Activated CD4-positive, alpha-beta memory T cell treated with anti-CD3 and anti-CD28 coated beads, Interleukin-2, amount 10 ng/mL, durations not matched to agents 7 days and 5 days (primary cell): ENCODE data around the gene RCVRN. TPM values are rescaled to one million over a fixed set of nuclear protein-coding genes. Genes with fewer than 3 reads are reported as not detected.

ENCODE experiments used
- CTCF ChIA-PET: fragments of 350-600 bp; sonication (Branson Sonifier 250); formaldehyde crosslinking; loops from one replicate; lab custom pipeline; 2021; ENCODE audit warnings: antibody characterized with exemption, inconsistent platforms; lab: Charles Lee
- POLR2A ChIA-PET: fragments of 350-600 bp; sonication (Branson Sonifier 250); formaldehyde crosslinking; loops from one replicate; lab custom pipeline; 2021; ENCODE audit warnings: antibody characterized with exemption; lab: Charles Lee
- DNase-seq: peaks from one replicate; pipeline ENCODE4 v3.0.0-alpha.2; 2020
- H3K27ac Mint-ChIP-seq: one replicate; pipeline ENCODE4 v1.8.0; 2021; ENCODE audit warnings: mild to moderate bottlenecking, mixed read lengths
- H3K27me3 Mint-ChIP-seq: one replicate; pipeline ENCODE4 v1.8.0; 2021; ENCODE audit warnings: mixed read lengths
- H3K36me3 Mint-ChIP-seq: one replicate; pipeline ENCODE4 v1.8.0; 2021; ENCODE audit warnings: low read depth, mixed read lengths
- H3K4me1 Mint-ChIP-seq: one replicate; pipeline ENCODE4 v1.8.0; 2021; ENCODE audit warnings: mixed read lengths
- H3K4me3 Mint-ChIP-seq: one replicate; pipeline ENCODE4 v1.8.0; 2021; ENCODE audit warnings: mild to moderate bottlenecking, mixed read lengths
- H3K9me3 Mint-ChIP-seq: one replicate; pipeline ENCODE4 v1.8.0; 2021; ENCODE audit warnings: mixed read lengths
- total RNA-seq, 2 experiments: library from RNA; stranded (reverse); gene quantifications; one replicate each; pipeline ENCODE4 v1.2.3, GENCODE V29; 2021

RCVRN gene
- total RNA-seq, 2 experiments from 2014 or later, result not detected

DNA sequence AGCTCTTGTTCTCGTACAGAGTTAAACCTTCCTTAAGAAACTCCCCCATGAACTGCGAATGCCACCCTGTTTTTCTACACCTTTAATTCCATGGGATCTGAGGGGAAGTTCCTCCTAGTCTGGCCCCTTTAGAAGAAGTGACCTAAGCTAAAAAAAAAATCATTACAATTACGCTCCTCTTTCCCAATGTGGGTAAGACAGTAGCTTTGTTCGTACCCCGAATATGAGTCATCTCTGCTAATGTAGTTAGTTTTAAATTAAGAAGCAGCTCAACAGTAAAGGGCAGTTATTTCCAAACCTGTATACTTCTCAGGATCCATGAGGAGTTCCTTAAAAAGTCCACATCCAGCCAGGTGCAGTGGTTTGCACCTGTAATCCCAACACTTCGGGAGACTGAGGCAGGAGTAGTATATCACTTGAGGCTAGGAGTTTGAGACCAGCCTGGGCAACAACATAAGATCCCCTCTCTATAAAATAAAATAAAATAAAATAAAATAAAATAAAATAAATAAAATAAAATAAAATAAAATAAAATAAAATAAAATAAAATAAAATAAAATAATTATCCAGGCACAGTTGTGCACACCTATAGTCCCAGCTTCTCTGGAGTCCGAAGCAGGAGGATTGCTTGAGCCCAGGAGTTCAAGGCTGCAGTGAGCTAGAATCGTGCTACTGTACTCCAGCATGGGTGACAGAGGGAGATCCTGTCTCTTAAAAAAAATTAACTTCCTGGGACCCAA is 26.1 kb downstream of the RCVRN start:
- Mint-ChIP-seq H3K27me3 (no peaks in the 10 kb centered on the region), H3K27ac (no peak overlapping the region), H3K9me3 (peaks cover 7% of the 10 kb centered on the region), H3K4me1 (no peaks in the 10 kb centered on the region), H3K36me3 (no peaks in the 10 kb centered on the region), H3K4me3 (no peak overlapping the region)
- POLR2A ChIA-PET, result no interaction called here
- CTCF ChIA-PET, result no interaction called here
- DNase-seq, result no peak

DNA sequence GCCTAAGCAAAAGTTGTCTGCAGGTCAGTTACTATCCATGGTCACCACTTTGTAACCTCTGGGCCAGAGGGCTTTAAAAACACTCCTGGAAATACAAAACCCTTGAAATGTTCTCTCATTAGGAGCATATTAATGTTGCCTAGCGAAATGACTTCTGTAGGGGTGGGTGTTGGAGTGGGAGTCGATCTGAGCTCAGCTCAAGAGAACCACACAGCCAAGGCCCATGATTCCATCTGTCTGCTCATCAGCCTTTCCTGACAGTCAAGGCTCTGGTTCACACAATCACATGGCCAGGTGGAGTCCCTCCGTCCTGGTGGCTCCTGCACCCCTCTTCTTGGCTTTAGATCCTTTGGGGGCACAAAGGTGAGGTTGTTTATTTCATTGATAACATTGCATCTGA is 26.7 kb downstream of the RCVRN start:
- H3K9me3 Mint-ChIP-seq, result peaks cover 3% of the 10 kb centered on the region
- no peaks in the 10 kb centered on the region for H3K4me1 Mint-ChIP-seq
- CTCF ChIA-PET, result no interaction called here
- no peak for DNase-seq
- H3K27ac Mint-ChIP-seq, result no peak overlapping the region
- H3K4me3 Mint-ChIP-seq, result no peak overlapping the region
- POLR2A ChIA-PET, result no interaction called here
- H3K36me3 Mint-ChIP-seq, result no peaks in the 10 kb centered on the region
- H3K27me3 Mint-ChIP-seq, result no peaks in the 10 kb centered on the region

DNA sequence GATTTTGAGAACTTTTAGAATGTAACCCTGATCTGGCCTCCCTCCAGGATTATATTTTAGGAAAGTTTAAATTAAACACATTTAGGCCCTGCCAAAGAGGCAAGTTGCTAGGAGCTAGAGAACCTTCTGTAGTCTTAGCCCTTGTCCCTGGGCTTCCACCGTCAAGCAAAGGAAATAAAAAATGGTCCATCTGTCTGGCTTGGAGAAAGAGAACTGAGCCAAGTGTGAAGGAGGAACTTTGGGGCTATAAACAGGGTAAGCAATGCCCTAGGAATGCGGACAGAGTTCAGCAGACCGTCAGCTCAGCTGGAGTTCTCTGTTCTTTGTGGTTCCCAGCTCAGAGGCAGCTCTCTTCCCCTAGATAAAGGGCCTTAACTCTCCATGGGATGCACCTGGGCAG is 29.6 kb downstream of the RCVRN start:
- H3K27me3 Mint-ChIP-seq, result no peaks in the 10 kb centered on the region

DNA sequence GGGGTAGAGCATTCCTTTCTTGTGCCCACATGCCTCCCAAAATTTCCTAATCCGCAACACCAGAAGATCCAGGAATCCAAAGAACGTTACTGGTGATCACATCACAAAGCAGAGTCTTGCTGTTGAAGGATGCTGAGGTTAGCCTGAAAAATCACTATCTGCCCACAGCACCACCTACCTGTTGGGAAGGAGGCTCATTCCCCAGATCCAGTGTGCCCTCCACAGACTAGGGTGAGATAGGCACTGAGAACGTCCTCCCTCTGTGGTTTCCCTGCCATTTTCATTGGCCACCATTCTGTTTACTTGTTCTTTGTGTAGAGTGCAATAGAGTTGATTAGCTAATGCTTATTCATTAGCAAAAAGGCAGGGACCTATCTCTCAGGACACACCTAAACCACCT is 30.3 kb downstream of the RCVRN start:
- H3K4me1 Mint-ChIP-seq, result no peaks in the 10 kb centered on the region
- no peaks in the 10 kb centered on the region for H3K36me3 Mint-ChIP-seq
- POLR2A ChIA-PET, result no interaction called here
- CTCF ChIA-PET, result no interaction called here
- no peak overlapping the region for H3K27ac Mint-ChIP-seq
- no peaks in the 10 kb centered on the region for H3K27me3 Mint-ChIP-seq
- no peak for DNase-seq
- no peaks in the 10 kb centered on the region for H3K9me3 Mint-ChIP-seq
- H3K4me3 Mint-ChIP-seq, result no peak overlapping the region

More for the DNA sequence above, 29.6 kb downstream of the RCVRN start:
- Mint-ChIP-seq H3K36me3 (no peaks in the 10 kb centered on the region), H3K27ac (no peak overlapping the region), H3K4me3 (no peak overlapping the region), H3K9me3 (no peaks in the 10 kb centered on the region), H3K4me1 (no peaks in the 10 kb centered on the region)
- CTCF ChIA-PET, result no interaction called here
- POLR2A ChIA-PET, result no interaction called here
- no peak for DNase-seq

DNA sequence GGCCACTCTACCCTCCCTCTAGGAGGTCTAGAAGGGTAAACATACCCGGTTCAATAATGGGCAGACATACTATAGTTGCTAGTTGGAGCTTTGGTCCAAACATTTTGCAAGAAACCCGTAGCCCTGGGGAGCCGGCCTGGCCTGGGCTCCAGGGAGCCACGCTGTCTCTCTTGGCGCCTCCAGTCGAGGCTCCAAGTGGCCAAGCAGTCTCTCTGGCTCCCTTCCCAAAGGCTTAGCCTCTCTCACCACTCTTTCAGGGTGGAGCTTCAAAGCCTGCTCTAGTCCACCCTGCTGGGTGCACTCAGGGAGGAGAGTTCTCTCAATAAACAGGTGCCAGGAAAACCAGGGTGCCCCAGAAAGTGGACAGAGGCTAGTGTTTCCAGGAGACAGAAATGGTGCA is 32.2 kb downstream of the RCVRN start:
- no peaks in the 10 kb centered on the region for H3K36me3 Mint-ChIP-seq
- no peak overlapping the region for H3K4me3 Mint-ChIP-seq
- DNase-seq, result no peak
- no peaks in the 10 kb centered on the region for H3K4me1 Mint-ChIP-seq
- ChIA-PET POLR2A (no interaction called here), CTCF (no interaction called here)
- no peaks in the 10 kb centered on the region for H3K27me3 Mint-ChIP-seq
- no peaks in the 10 kb centered on the region for H3K9me3 Mint-ChIP-seq
- H3K27ac Mint-ChIP-seq, result no peak overlapping the region

DNA sequence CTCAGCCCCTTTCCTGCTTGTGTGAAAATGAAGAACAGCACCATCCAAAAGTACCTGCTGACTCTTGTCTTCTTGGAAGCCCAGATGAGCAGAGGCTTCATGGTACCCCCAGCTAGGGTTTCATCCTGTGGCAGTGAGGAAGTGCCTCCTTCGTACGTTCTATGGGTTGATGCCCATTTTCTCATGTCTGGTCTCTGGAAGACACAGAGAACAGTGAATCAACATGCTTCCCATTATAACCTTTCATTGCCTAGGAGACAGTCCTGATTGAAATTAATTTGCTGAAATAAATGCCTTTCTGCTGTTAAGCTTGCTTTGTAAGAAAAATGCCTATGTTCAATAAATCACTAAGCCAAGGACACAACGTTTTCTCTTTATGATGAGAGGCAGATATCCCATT is 36.5 kb downstream of the RCVRN start:
- DNase-seq, result no peak
- ChIA-PET POLR2A (no interaction called here), CTCF (interaction anchor here (0.6 kb wide), 1 partner anchor 374 kb away, joined by 3 read pairs; no protein-coding TSS in a partner anchor)
- Mint-ChIP-seq H3K27me3 (no peaks in the 10 kb centered on the region), H3K4me1 (no peaks in the 10 kb centered on the region), H3K4me3 (no peak overlapping the region), H3K27ac (no peak overlapping the region), H3K9me3 (no peaks in the 10 kb centered on the region), H3K36me3 (no peaks in the 10 kb centered on the region)

DNA sequence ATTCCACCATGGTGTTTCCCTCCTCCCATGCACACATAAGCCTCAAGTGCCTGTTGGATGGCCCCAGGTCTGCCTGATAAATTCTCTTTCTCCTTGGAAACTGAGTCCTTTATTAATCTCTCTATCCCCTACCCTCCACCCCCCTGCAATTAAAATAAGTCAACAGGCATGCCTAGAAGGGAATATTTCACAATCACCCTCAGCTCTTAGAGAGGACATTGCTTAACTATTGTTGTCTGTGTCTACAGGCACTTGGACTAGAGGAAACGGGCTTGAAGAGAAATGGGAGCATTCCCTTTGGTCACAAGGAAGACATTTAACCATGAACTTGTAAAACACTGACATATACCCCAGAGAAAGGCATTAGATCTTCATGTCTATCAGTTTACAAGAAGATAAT is 39.5 kb downstream of the RCVRN start:
- H3K4me1 Mint-ChIP-seq, result no peaks in the 10 kb centered on the region
- no peak overlapping the region for H3K4me3 Mint-ChIP-seq
- H3K36me3 Mint-ChIP-seq, result no peaks in the 10 kb centered on the region
- CTCF ChIA-PET, result no interaction called here
- no peaks in the 10 kb centered on the region for H3K9me3 Mint-ChIP-seq
- POLR2A ChIA-PET, result no interaction called here
- H3K27me3 Mint-ChIP-seq, result no peaks in the 10 kb centered on the region
- H3K27ac Mint-ChIP-seq, result no peak overlapping the region
- DNase-seq, result no peak

DNA sequence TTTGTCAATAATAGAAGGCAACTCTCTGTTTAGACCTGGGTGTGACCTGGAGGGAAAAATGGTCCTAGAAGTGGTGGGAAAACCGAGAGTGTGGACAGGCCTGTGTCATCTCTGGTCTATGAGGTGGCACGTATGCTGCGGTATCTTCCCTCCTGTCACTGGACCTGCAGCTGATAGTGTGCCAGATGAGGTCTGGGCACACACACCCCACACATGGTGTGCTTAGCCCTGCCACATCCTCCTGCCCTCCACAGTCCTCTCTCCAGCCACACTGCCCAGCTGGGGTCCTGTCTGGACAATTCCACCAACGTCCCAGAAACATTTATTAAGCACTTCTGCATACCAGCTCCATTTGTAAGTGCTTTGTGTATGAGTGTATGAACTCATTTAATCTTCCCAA is 42.1 kb downstream of the RCVRN start:
- no peaks in the 10 kb centered on the region for H3K36me3 Mint-ChIP-seq
- POLR2A ChIA-PET, result no interaction called here
- H3K27ac Mint-ChIP-seq, result no peak overlapping the region
- H3K4me1 Mint-ChIP-seq, result no peaks in the 10 kb centered on the region
- DNase-seq, result no peak
- H3K4me3 Mint-ChIP-seq, result no peak overlapping the region
- no peaks in the 10 kb centered on the region for H3K27me3 Mint-ChIP-seq
- no peaks in the 10 kb centered on the region for H3K9me3 Mint-ChIP-seq
- CTCF ChIA-PET, result no interaction called here

DNA sequence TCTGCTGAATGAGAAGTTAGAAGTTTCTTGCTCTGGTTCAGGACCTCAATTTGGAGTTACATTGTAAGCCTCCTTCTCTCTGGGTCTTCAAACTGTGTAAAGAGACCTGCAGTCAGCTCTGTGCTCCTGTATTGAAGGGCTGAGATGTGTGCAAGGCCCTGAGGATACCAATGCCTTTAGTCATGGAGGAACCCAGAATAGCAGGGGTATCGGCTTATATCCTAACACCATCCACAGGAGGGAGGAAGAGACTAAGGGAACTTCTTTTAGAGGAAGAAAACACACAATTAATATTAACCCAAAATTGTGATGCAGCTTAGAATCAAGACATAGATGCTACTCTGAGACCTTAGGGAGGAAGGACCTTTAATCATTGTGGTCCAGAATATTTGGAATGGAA is 42.9 kb downstream of the RCVRN start:
- no peak overlapping the region for H3K27ac Mint-ChIP-seq
- H3K36me3 Mint-ChIP-seq, result no peaks in the 10 kb centered on the region
- H3K27me3 Mint-ChIP-seq, result no peaks in the 10 kb centered on the region
- POLR2A ChIA-PET, result no interaction called here
- H3K9me3 Mint-ChIP-seq, result no peaks in the 10 kb centered on the region
- no peak for DNase-seq
- H3K4me3 Mint-ChIP-seq, result no peak overlapping the region
- CTCF ChIA-PET, result no interaction called here
- no peaks in the 10 kb centered on the region for H3K4me1 Mint-ChIP-seq

DNA sequence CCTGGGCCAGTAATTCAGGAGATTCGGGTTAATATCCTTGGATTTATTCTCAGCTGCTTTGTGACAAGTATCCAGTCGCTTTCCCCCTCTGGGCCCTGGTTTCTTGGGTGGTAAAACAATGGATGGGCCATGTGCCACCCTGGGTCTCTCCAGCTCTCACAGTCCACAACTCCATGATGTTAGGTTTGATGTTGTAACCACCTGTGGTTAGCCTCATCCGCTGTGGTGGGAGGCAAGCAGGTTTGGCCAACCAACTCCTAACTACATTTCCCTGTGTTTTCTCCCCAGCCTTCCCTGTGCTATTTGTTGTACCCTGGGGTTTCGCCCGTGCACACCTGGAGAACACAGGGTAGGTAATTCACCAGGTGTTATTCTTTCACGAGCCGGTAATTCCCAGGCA is 44.2 kb downstream of the RCVRN start:
- Mint-ChIP-seq H3K27me3 (no peaks in the 10 kb centered on the region), H3K27ac (no peak overlapping the region), H3K4me1 (no peaks in the 10 kb centered on the region), H3K4me3 (no peak overlapping the region), H3K9me3 (no peaks in the 10 kb centered on the region), H3K36me3 (no peaks in the 10 kb centered on the region)
- POLR2A ChIA-PET, result no interaction called here
- CTCF ChIA-PET, result no interaction called here
- no peak for DNase-seq

DNA sequence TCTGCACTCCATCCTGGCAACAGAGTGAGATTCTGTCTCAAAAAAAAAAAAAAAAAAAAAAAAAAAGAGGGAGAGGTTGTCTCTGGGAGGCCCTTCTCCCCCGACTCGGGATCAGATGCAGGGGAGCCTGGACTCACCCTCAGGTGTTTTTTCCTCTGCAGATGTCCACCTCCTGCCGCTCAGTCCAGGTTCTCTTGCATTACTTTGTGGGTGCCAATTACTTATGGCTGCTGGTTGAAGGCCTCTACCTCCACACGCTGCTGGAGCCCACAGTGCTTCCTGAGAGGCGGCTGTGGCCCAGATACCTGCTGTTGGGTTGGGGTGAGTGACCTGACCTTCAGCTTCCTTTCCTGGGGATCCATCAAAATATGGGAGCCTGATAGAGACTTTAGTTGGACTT is 45.3 kb downstream of the RCVRN start:
- Mint-ChIP-seq H3K36me3 (no peaks in the 10 kb centered on the region), H3K27me3 (no peaks in the 10 kb centered on the region), H3K27ac (no peak overlapping the region), H3K9me3 (no peaks in the 10 kb centered on the region), H3K4me3 (no peak overlapping the region), H3K4me1 (no peaks in the 10 kb centered on the region)
- DNase-seq, result no peak
- ChIA-PET CTCF (no interaction called here), POLR2A (no interaction called here)

DNA sequence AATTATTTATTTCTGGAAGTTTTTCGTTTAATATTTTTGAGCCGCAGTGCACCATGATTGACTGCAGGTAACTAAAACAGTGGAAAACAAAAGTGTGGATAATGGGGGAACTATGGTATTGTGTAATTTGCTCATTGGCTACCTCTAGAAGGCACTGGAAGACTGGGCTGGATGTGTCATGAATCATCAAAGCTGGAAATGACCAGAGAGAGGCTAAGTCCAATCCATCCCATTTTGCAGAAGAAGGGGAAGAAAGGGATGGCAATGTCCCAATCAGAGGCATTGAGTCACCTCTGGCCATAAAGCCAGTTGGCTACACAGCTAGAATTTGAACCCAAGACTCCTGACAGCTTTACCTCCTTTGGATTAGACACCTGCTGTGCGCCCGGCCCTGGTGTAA is 50.0 kb downstream of the RCVRN start:
- H3K9me3 Mint-ChIP-seq, result no peaks in the 10 kb centered on the region
- H3K4me3 Mint-ChIP-seq, result no peak overlapping the region
- no peaks in the 10 kb centered on the region for H3K27me3 Mint-ChIP-seq
- no peak overlapping the region for H3K27ac Mint-ChIP-seq
- CTCF ChIA-PET, result no interaction called here
- DNase-seq, result no peak
- POLR2A ChIA-PET, result no interaction called here
- H3K36me3 Mint-ChIP-seq, result no peaks in the 10 kb centered on the region
- H3K4me1 Mint-ChIP-seq, result no peaks in the 10 kb centered on the region

DNA sequence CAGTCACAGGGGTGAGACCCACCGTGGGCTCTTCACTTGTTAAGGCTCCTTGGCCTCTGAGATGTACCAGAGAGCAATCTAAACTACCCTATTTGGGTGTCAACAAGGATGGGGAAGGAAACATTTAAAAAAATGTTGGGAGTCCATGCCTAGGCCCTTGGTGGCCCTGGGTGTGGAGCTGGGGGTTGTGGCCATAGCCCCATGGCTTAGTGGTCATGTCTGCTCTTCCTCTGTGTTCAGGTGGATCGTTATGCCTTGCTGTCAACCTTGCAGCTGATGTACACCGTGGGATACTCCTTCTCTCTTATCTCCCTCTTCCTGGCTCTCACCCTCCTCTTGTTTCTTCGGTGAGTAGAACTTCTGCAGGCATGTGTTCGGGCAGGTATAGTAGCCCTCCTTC is 50.8 kb downstream of the RCVRN start:
- Mint-ChIP-seq H3K4me1 (no peaks in the 10 kb centered on the region), H3K4me3 (no peak overlapping the region), H3K27ac (no peak overlapping the region), H3K27me3 (no peaks in the 10 kb centered on the region), H3K9me3 (no peaks in the 10 kb centered on the region), H3K36me3 (no peaks in the 10 kb centered on the region)
- no peak for DNase-seq
- POLR2A ChIA-PET, result no interaction called here
- CTCF ChIA-PET, result no interaction called here

DNA sequence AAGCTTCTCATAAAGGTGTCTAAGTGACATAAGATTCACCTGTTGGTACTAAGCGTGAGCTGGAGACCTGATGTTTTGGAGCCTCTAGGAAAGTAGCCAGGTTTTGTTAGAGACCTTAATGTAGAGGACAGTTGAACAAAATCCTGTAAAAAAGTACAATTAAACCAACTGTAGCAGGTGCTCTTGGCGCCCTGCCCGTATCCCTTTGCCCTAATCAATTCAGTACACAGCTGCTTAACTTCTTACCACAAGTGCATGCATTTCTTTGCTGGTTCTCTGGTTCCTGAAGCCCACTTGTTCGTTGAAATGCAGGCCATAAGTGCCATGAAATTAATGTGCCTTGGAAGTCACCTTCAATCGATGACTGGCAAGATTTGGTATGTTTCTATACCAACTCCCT is 54.9 kb downstream of the RCVRN start:
- H3K9me3 Mint-ChIP-seq, result no peaks in the 10 kb centered on the region
- no peaks in the 10 kb centered on the region for H3K36me3 Mint-ChIP-seq
- POLR2A ChIA-PET, result no interaction called here
- H3K4me3 Mint-ChIP-seq, result no peak overlapping the region
- H3K4me1 Mint-ChIP-seq, result no peaks in the 10 kb centered on the region
- no peaks in the 10 kb centered on the region for H3K27me3 Mint-ChIP-seq
- CTCF ChIA-PET, result no interaction called here
- no peak overlapping the region for H3K27ac Mint-ChIP-seq
- no peak for DNase-seq
